SU-DHL-6 (cell line): ENCODE measurements around the gene NFIB.

Experiments
- H2AFZ ChIP-seq: fragments of 200-600 bp; sonication (generic); 2 replicates; pipeline ENCODE4 v1.6.1; 2014; ENCODE audit warnings: low read depth, mild to moderate bottlenecking, moderate library complexity, mixed read lengths, antibody characterized with exemption, low read length; ENCODE audit not compliant: severe bottlenecking
- H3F3A ChIP-seq: fragments of 200-600 bp; shearing (Covaris generic); 2 replicates; pipeline ENCODE4 v1.6.0; 2016; ENCODE audit warnings: antibody characterized with exemption, mild to moderate bottlenecking; ENCODE audit not compliant: insufficient read depth
- H3K27ac ChIP-seq: fragments of 200-600 bp; sonication (generic); 2 replicates; pipeline ENCODE4 v1.5.1; 2016; ENCODE audit warnings: low read depth, mild to moderate bottlenecking, low read length, moderate library complexity, mixed read lengths
- H3K27me3 ChIP-seq: fragments of 200-600 bp; sonication (generic), shearing (Covaris generic); 2 replicates; pipeline ENCODE4 v1.6.0; 2014; ENCODE audit warnings: mild to moderate bottlenecking, low read length
- H3K36me3 ChIP-seq: fragments of 200-600 bp; sonication (generic); 2 replicates; pipeline ENCODE4 v1.6.1; 2014; ENCODE audit warnings: mild to moderate bottlenecking, low read length, mixed read lengths
- H3K4me2 ChIP-seq: fragments of 300-600, 200-600 bp; shearing (Covaris generic), sonication (generic); 2 replicates; pipeline ENCODE4 v1.6.0; 2014; ENCODE audit warnings: low read length, low read depth, mild to moderate bottlenecking; ENCODE audit not compliant: poor library complexity, severe bottlenecking
- H3K4me3 ChIP-seq: fragments of 200-600 bp; sonication (generic); 2 replicates; pipeline ENCODE4 v1.5.1; 2014; ENCODE audit warnings: antibody characterized with exemption, low read length, mild to moderate bottlenecking, mixed read lengths; ENCODE audit not compliant: insufficient read depth, poor library complexity, severe bottlenecking
- H3K79me2 ChIP-seq: fragments of 200-600 bp; sonication (generic); 2 replicates; pipeline ENCODE4 v1.6.1; 2014; ENCODE audit warnings: mild to moderate bottlenecking, low read length, moderate library complexity; ENCODE audit not compliant: insufficient read depth
- H3K9ac ChIP-seq: fragments of 200-600 bp; sonication (generic); 2 replicates; pipeline ENCODE4 v1.7.0; 2014; ENCODE audit warnings: mild to moderate bottlenecking, low read length
- H3K9me2 ChIP-seq: fragments of 200-600 bp; sonication (generic); replicated peaks from 2 replicates; pipeline ENCODE4 v1.6.1; 2014; ENCODE audit warnings: low read length; ENCODE audit not compliant: insufficient read depth
- H3K9me3 ChIP-seq: fragments of 200-600 bp; sonication (generic); 2 replicates; pipeline ENCODE4 v1.6.1; 2014; ENCODE audit warnings: low read length, mixed read lengths; ENCODE audit not compliant: insufficient read depth
- H4K20me1 ChIP-seq: fragments of 200-600 bp; sonication (generic); 2 replicates; pipeline ENCODE4 v1.6.1; 2014; ENCODE audit warnings: low read depth, mild to moderate bottlenecking, antibody characterized with exemption, low read length, moderate library complexity, mixed read lengths
- CTCF ChIP-seq: fragments of 200-600 bp; sonication (generic); IDR thresholded peaks from one replicate; pipeline ENCODE4 v1.5.1; 2017; ENCODE audit warnings: antibody characterized with exemption, mild to moderate bottlenecking, low read length, moderate library complexity; ENCODE audit not compliant: insufficient read depth, poor library complexity, severe bottlenecking
- EZH2phosphoT487 ChIP-seq: fragments of 200-600 bp; sonication (generic), shearing (Covaris generic); conservative IDR thresholded peaks from 2 replicates; pipeline ENCODE4 v1.6.1; 2018; ENCODE audit warnings: mild to moderate bottlenecking, antibody characterized with exemption, low read length, moderate library complexity, mixed read lengths

NFIB gene

GRCh38 chr9:14062586-14063221, 251.2 kb downstream of the NFIB start:
- H4K20me1 ChIP-seq, result no peaks in the 10 kb centered on the region
- H3K79me2 ChIP-seq, result no peaks in the 10 kb centered on the region
- H3K4me2 ChIP-seq, result no peak overlapping the region
- no peak overlapping the region for H3K9ac ChIP-seq
- H3K4me3 ChIP-seq, result no peak overlapping the region
- no peaks in the 10 kb centered on the region for H3K36me3 ChIP-seq
- TF ChIP-seq EZH2phosphoT487 (no peak), CTCF (no peak)
- H3K9me2 ChIP-seq, result no peaks in the 10 kb centered on the region
- H3K9me3 ChIP-seq, result no peaks in the 10 kb centered on the region
- no peak overlapping the region for H2AFZ ChIP-seq
- no peaks in the 10 kb centered on the region for H3K27me3 ChIP-seq
- no peak overlapping the region for H3K27ac ChIP-seq
- H3F3A ChIP-seq, result no peaks in the 10 kb centered on the region

- Histone ChIP-seq H2AFZ (no peak overlapping the region), H3K9ac (no peak overlapping the region), H4K20me1 (no peaks in the 10 kb centered on the region), H3K9me3 (no peaks in the 10 kb centered on the region), H3K36me3 (no peaks in the 10 kb centered on the region), H3K9me2 (no peaks in the 10 kb centered on the region), H3K27me3 (no peaks in the 10 kb centered on the region), H3F3A (no peaks in the 10 kb centered on the region), H3K4me2 (no peak overlapping the region), H3K27ac (no peak overlapping the region), H3K79me2 (no peaks in the 10 kb centered on the region), H3K4me3 (no peak overlapping the region)
- no peak for TF ChIP-seq EZH2phosphoT487
- TF ChIP-seq CTCF, result no peak
These were observed 251.9 kb downstream of the NFIB start for GRCh38 chr9:14061936-14062585.

GRCh38 chr9:14058325-14058688, 255.6 kb downstream of the NFIB start:
- no peak overlapping the region for H3K9ac ChIP-seq
- no peak overlapping the region for H2AFZ ChIP-seq
- no peaks in the 10 kb centered on the region for H3K9me3 ChIP-seq
- H3K27ac ChIP-seq, result no peak overlapping the region
- H3K79me2 ChIP-seq, result no peaks in the 10 kb centered on the region
- H3K36me3 ChIP-seq, result no peaks in the 10 kb centered on the region
- H3F3A ChIP-seq, result no peaks in the 10 kb centered on the region
- no peaks in the 10 kb centered on the region for H3K9me2 ChIP-seq
- TF ChIP-seq CTCF, result no peak
- no peak for TF ChIP-seq EZH2phosphoT487
- H3K27me3 ChIP-seq, result no peaks in the 10 kb centered on the region
- no peak overlapping the region for H3K4me3 ChIP-seq
- no peak overlapping the region for H3K4me2 ChIP-seq
- no peaks in the 10 kb centered on the region for H4K20me1 ChIP-seq
